ENCODE data around the gene CDH15. TPM values are rescaled to one million over a fixed set of nuclear protein-coding genes. Genes with fewer than 3 reads are reported as not detected.

CDH15 gene
- total RNA-seq, 1 donor from 2014 or later, result 4.3 TPM

DNA sequence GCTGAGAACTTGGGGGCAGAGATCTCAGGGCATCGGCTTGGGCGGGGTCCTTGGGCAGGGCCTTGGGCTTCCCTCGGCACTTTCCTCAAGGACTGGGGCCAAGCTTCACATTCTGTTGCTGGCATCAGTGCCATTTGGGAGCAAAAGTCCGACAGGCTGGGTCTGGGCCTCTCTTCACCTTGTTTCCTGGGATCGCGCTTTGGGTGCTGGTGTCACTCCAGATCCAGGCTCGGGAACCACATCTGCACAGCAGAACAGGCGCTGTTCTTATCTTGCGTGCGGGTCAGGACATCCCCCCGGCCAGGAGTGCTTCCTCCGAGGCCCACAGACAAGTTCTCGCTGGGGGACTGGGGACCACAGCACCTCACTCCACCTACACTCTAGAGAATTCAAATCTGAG, 31.1 kb upstream of the CDH15 start:
- ATAC-seq, result no peak
- DNase-seq (ENCODE audit: low spot score), result no peak

DNA sequence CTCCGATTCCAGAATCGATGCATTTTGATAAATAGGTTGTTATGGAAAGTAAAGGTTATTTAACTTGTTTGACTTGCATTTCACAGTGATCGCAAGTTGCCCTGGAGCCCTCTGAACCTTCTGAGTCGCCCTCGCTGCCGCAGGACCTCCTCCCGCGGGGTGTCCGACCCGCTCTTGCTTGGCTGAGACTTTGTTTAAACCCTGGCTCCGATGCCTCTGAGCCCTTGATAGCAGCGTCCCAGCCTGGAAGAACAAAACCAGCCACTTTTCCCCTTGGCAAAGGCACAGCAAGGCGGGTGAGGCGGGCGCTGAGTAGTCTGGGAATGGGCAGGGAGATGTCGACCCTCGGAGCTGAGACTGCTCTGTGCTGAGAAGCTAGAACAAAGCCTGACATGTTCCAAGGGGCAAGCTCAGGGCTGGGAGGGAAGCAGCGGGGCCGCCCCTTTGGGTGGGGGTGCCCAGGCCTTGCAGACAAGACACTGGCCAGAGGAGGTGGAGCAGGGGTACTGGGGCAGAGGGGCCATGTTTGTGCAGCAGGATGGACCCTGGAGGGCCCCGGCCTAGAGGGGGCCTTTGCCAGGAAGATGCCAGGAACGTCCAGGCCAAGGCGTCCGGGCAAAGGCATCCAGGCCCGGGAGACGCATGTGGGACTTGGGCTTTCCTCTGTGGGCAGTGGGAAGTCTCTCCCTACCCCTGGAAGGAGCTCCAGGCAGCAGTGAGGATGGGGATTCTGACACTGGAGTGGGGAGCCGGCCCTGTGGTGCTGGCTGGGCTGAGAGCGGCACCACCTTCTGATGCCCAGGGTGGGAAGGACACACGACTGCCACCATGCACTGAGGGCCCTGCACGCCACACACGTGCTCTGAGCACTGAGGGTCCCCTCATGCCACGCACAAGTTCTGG, 30.3 kb upstream of the CDH15 start:
- ATAC-seq (no peak), DNase-seq (ENCODE audit: low spot score) (no peak)

DNA sequence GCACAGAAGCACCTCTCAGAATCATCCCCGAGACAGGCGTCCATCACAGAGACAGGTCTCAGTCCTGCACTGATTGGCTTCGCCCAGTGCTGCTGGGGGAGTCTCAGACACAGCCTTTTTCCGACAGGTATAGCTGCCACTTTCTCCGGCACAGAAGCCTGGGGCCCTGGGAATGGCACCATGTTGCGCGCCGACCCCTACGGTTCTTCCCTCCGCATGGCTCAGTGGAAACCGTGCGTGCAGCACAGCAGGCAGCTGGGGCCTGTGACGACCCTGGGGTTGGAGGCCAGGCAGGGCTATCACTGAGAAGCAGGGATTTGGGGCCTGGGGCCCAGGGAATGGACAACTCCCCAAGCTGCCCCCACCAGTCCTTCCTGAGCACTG, 29.7 kb upstream of the CDH15 start:
- ATAC-seq (no peak), DNase-seq (ENCODE audit: low spot score) (no peak)

- no peak for ATAC-seq
- DNase-seq (ENCODE audit: low spot score), result no peak
These were observed 28.9 kb upstream of the CDH15 start for GRCh38 chr16:89142474-89143195.

DNA sequence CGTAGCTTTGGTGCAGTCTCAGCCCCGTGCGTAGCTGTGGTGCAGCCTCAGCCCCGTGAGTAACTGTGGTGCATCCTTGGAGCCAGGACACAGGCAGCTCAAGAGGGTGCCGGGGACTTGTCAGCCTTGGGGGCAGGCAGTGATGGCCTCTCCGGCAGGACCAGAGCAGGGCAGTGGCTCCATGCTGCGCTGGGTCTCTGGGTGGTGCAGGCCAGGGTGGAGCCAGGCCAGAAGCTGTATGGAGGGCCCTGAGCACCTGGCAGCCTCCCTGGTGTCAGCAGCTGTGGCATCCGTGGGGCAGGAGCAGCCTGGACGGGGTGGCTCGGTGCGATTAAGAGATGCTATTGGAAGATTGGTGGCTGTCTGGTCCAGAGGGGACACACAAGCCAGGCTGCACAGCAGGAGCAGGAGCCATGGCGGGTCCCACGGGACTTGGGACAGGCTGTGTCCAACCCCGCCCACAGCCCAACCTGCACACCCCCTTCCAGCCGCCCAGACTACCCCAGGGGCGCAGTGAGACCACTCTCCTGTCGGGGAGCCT, 28.3 kb upstream of the CDH15 start:
- ATAC-seq, result no peak
- DNase-seq (ENCODE audit: low spot score), result no peak

DNA sequence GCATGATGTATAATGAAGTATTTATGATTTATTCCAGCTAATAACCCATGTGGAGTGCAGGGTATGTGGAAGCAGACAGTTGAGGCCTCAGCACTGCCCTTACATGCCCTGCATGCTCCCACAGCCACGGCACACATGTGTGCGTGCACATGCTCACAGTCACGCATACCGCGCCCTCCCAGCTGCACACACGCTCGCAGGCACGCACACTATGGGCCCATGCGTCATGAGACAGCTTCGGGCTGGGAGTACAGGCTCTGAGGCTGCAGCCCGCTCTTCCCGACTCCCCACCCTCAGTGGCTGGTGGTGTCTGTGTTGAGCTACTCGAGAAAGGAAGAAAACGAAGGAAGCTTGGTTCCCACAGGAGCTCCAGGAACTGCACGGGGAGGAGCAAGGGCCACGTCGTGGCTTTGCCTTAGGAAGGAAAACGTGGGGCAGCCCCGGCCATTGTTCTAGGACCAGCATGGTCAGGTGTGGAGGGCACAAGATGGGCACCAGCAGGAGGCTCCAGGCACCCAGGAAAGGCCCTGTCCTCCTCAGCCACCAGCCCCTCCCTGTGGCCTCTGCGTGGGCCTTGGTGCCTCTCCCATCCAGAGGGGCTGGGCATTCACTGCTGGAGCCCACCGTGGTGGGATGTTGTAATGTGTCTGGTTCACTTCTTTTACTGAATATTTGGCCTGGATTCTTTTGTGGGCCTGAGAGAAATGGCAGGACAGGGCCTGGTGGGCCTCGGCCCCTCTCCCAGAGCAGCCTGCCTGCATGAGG, 27.5 kb upstream of the CDH15 start:
- DNase-seq (ENCODE audit: low spot score) (no peak), ATAC-seq (no peak)

DNA sequence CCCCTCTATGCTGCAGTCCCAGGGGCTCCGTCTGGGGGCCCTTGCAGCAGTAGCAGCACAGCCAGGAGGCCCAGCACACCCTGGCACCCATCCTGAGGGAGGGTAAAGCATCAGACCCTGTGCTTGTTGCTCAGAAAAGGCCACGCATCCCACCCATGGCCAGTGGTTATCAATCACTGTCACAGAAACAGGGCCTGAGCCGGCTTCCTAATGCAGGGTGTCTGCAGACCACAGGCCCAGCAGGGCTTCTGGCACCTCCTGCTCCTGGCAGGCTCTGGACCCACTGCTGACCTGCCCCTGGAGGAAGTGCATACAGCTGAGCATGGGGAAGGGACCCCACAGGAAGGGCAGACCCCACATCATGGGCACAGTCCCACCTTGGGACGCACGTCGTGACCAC, 26.9 kb upstream of the CDH15 start:
- DNase-seq (ENCODE audit: low spot score) (no peak), ATAC-seq (no peak)

DNA sequence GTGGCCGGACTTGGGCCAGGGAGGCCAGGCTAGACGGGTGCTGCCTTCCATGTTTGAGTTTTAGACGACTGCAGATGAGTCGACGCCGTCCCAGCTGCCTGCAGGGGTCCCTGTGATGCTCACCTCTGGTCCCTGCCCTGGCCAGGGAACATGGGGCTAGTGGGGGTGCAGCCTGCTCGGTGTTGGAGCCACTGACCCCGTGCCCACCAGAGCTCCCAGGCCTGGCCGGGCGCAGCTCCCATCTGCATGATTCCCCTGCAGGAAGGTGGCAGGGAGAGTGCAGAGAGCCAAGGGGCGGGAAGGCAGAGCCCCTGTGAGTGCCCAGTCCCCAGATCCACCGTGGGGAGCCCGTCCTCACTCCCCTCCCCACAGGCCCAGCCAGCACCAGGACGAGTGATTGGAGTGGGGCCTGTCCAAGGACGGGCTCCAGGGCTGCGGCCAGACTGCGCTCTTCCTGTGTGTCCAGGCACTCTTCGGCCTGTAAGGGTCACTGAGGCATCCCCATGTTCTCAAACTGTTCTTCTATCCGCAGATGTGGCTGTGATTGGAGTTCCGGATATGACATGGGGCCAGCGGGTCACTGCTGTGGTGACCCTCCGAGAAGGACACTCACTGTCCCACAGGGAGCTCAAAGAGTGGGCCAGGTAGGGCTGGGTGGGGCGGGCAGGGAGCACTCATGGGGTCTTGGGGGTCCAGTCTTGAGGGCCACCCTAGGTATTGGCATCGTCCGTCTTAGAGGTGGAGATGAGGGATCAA, 26.0 kb upstream of the CDH15 start:
- ATAC-seq (no peak), DNase-seq (ENCODE audit: low spot score) (no peak)

DNA sequence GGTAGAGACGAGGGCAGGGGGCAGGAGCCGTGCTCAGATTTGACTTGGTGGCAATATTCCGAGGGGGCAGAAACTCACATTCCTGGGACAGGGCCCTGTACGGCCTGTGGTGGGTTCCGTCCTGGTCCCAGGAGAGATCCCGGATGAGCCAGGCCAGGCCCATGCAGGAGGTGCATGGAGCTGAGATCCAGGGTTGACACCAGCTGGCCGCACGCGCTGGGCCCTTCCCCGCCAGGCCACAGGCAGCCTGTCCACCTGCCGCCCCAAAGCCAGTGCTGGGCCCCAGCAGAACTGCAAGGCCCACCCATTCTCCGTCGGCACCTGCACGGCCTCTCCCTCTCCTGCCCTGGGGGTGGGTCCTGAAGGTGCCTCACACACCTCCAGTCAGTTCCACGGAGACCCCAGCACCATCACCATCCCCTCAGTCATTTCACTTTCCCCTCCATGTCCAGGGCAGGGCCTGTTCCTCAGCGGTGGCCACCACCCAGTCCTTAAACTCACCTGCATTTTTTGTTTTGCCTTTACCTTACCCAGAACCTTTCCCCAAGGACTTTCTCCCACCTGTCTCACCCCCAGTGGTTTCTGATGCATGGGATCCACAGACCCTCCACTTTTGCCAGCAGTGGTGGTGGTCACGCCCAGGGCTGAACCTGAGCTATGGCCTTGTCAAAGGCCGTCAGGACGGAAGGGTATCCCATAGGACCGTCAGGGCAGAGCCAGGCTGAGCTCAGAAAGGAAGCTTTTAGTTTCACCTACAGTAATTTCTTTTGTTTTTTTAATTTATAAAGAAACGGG, 25.1 kb upstream of the CDH15 start:
- ATAC-seq (no peak), DNase-seq (ENCODE audit: low spot score) (no peak)

GRCh38 chr16:89147085-89147817, 24.3 kb upstream of the CDH15 start:
- ATAC-seq (no peak), DNase-seq (ENCODE audit: low spot score) (no peak)

DNA sequence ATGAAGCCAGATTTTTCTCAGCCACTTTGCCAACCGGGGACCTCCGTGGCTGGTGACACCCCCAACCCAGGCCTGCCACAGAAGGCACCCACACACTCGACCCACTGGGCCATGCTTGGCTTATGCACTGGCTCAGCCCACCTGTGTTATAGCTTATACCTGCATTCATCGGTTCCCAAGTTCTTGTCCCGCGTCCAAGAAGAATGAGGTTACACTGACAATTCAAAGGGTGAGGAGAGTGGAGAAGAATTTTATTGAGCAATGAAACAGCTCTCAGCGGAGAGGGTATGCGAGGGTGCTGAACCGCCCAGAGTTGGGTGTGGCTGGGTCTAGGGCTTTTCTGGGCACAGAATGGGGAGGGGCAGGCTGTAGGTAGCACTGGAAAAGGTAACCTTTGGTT, 22.2 kb upstream of the CDH15 start:
- DNase-seq (ENCODE audit: low spot score) (no peak), ATAC-seq (no peak)

DNA sequence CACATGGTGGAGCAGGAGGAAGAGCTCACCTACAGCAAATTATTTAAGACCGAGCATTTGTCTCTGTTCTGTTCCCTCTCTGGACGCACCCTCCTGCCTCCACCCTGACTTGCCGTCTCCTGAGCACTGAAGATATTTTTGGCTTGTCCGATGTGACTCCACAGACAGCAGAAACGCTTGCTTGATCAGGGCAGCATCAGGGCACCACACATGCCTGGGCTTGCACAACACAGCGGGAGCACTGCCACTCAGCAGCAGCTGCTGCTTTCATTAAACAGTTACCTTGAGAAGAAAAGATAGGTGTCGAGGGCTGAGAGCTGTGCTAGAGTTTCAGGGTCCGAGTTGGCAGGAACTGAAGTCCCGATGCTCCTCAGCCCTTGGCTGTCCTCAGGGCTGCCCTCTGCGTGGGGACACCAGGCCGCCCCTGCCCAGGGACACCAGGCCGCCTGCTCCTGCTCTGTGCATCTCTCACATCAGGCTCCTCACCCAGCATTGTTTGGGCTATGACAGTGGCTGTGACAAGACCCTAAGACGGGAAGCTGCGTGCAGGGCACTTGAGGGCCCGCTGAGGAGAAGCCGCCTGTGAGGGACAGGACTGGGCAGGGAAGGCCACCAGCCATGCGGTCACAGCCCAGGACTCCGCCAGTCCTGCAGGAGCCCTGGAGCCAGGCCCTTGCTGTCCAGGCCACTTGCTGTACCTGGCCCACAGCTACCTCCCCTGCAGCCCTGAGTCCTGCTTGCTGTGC, 21.3 kb upstream of the CDH15 start:
- no peak for DNase-seq (ENCODE audit: low spot score)
- ATAC-seq, result no peak

DNA sequence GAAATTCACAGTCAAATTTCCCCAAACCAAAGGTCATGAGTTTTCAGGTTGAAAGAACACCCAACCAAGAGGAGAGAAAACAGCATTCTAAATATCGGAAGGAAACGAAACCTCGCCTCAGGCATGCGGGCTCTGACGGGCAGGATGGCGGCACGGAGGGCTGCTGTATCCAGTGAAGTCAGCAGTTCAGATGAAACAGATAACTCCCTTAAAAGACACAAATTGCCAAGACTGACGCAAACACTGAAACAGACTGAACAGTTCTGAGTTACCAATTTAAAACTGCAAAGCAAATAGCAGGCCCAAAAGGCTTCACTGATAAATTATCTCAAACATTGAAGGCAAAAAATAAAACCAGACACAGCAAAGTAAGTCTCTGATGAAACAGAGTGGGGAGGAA, 20.6 kb upstream of the CDH15 start:
- DNase-seq (ENCODE audit: low spot score) (no peak), ATAC-seq (no peak)

DNA sequence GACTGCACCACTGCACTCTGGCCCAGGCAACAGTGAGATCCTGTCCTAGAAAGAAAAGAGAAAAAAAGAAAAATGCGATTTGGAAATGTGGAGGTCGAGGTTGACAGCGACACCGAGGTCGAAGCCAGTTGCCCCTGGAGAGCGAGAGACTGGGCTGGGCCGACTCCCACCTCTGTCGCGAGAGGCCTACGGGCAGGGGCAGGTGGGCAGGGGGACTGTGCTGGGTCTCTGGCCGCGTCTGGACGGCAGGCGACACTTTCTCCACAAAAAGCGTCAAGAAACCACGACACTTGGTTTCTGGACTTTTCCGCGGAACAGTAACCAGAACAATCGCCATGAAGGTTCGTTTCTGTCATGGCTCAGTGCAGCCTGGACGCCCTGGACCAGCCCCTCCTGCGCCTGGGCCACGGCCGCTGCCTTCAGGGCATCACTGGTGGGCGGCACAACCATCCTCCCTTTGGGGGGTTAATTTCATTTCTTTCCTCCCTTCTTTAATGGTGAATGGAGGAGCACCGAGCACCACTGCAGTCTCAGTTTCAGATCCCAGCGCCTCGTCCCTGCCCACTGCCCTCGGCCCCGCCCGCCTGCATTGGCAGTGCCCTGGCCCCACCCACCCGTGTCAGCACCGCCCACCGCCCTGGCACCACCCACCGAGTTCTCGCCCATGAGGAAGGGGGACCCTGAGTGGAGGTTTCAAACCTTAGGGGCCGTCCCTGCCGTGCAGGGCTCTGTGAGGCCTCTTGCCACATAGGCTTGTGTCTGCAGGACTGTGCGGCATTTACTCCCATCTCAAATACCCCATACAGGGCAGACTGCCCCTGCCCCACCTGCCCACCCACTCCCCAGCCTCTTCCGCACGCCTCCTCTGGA, 18.5 kb upstream of the CDH15 start:
- DNase-seq (ENCODE audit: low spot score) (no peak), ATAC-seq (no peak)

GRCh38 chr16:89153848-89154271, 17.7 kb upstream of the CDH15 start:
- ATAC-seq (peak; percentile 21), DNase-seq (ENCODE audit: low spot score) (no peak)

GRCh38 chr16:89154390-89155183, 17.0 kb upstream of the CDH15 start:
- DNase-seq (ENCODE audit: low spot score), result no peak
- ATAC-seq, result peak; percentile 17
